Nephron progenitor cell (in vitro differentiated cells): ENCODE measurements around the gene LRRC7.

Experiments
- DNase-seq: peaks from one replicate; pipeline ENCODE4 v3.0.0; 2021
- H3K27ac Mint-ChIP-seq: 2 replicates; pipeline ENCODE4 v1.8.0; 2021; ENCODE audit warnings: mild to moderate bottlenecking, moderate library complexity, mixed read lengths
- H3K27me3 Mint-ChIP-seq: 2 replicates; pipeline ENCODE4 v1.8.0; 2021; ENCODE audit warnings: mild to moderate bottlenecking, low read depth, mixed read lengths; ENCODE audit not compliant: poor library complexity
- H3K36me3 Mint-ChIP-seq: 2 replicates; pipeline ENCODE4 v1.8.0; 2021; ENCODE audit warnings: low read depth, mixed read lengths
- H3K4me1 Mint-ChIP-seq: 2 replicates; pipeline ENCODE4 v1.8.0; 2021; ENCODE audit warnings: mixed read lengths
- H3K4me3 Mint-ChIP-seq: 2 replicates; pipeline ENCODE4 v1.8.0; 2021; ENCODE audit warnings: mild to moderate bottlenecking, moderate library complexity, mixed read lengths
- H3K9me3 Mint-ChIP-seq: 2 replicates; pipeline ENCODE4 v1.8.0; 2021; ENCODE audit warnings: mild to moderate bottlenecking, moderate library complexity, mixed read lengths
- TF ChIP-seq, protein P1 (sequence below): fragments of 200-600 bp; sonication (generic); IDR thresholded peaks from 2 replicates; pipeline ENCODE4 v1.5.0; 2021; ENCODE audit warnings: antibody characterized with exemption

Gene LRRC7

DNA sequence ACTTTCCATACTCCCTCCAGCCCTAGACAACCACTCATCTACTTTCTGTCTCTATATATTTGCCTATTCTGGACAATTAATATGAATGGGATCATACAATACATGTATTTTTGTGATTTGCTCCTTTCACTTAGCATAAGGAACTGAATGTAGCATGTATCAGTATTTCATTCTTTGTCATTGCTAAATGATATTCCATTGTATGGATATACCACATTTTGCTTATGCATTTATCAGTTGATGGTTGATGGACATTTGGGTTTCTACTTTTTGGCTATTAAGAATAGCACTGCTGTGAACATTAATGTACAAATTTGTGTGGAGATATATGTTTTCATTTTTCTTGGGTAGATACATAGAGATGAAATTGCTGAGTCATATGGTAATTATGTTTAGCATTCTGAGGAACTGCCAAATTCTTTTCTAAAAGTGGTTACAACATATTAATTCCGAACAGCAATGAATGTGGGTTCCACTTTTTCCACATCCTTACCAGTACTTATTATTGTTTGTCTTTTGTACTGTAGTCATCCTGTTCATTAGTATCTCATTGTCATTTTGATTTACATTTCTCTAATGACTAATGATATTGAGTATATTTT is 516.7 kb downstream of the LRRC7 start:
- H3K36me3 Mint-ChIP-seq: no peaks in the 10 kb centered on the region

GRCh38 chr1:70085521-70085920 is 517.8 kb downstream of the LRRC7 start:
- H3K4me3 Mint-ChIP-seq: no peak overlapping the region
- H3K27me3 Mint-ChIP-seq: no peaks in the 10 kb centered on the region
- H3K36me3 Mint-ChIP-seq: no peaks in the 10 kb centered on the region
- DNase-seq: no peak
- H3K27ac Mint-ChIP-seq: no peak overlapping the region
- H3K4me1 Mint-ChIP-seq: no peaks in the 10 kb centered on the region
- no peaks in the 10 kb centered on the region for H3K9me3 Mint-ChIP-seq
- TF ChIP-seq, protein P1, sequence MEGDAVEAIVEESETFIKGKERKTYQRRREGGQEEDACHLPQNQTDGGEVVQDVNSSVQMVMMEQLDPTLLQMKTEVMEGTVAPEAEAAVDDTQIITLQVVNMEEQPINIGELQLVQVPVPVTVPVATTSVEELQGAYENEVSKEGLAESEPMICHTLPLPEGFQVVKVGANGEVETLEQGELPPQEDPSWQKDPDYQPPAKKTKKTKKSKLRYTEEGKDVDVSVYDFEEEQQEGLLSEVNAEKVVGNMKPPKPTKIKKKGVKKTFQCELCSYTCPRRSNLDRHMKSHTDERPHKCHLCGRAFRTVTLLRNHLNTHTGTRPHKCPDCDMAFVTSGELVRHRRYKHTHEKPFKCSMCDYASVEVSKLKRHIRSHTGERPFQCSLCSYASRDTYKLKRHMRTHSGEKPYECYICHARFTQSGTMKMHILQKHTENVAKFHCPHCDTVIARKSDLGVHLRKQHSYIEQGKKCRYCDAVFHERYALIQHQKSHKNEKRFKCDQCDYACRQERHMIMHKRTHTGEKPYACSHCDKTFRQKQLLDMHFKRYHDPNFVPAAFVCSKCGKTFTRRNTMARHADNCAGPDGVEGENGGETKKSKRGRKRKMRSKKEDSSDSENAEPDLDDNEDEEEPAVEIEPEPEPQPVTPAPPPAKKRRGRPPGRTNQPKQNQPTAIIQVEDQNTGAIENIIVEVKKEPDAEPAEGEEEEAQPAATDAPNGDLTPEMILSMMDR: no peak

More for the DNA sequence above, 516.7 kb downstream of the LRRC7 start:
- H3K4me3 Mint-ChIP-seq: no peak overlapping the region
- no peaks in the 10 kb centered on the region for H3K27me3 Mint-ChIP-seq
- no peak overlapping the region for H3K27ac Mint-ChIP-seq
- no peaks in the 10 kb centered on the region for H3K9me3 Mint-ChIP-seq
- no peak for DNase-seq
- TF ChIP-seq, protein P1: no peak
- no peaks in the 10 kb centered on the region for H3K4me1 Mint-ChIP-seq

- DNase-seq: no peak
- no peaks in the 10 kb centered on the region for H3K27me3 Mint-ChIP-seq
- H3K27ac Mint-ChIP-seq: no peak overlapping the region
- H3K4me1 Mint-ChIP-seq: no peaks in the 10 kb centered on the region
- no peaks in the 10 kb centered on the region for H3K9me3 Mint-ChIP-seq
- TF ChIP-seq, protein P1: no peak
- H3K36me3 Mint-ChIP-seq: no peaks in the 10 kb centered on the region
- H3K4me3 Mint-ChIP-seq: no peak overlapping the region
Measured at GRCh38 chr1:70086897-70087296, 519.2 kb downstream of the LRRC7 start.

- Mint-ChIP-seq H3K4me1 (no peaks in the 10 kb centered on the region), H3K36me3 (no peaks in the 10 kb centered on the region), H3K9me3 (no peaks in the 10 kb centered on the region), H3K27me3 (no peaks in the 10 kb centered on the region), H3K27ac (no peak overlapping the region), H3K4me3 (no peak overlapping the region)
- TF ChIP-seq, protein P1: no peak
- DNase-seq: no peak
Measured at GRCh38 chr1:70090141-70090540, 522.4 kb downstream of the LRRC7 start.

- DNase-seq: no peak
- Mint-ChIP-seq H3K4me1 (no peaks in the 10 kb centered on the region), H3K27ac (no peak overlapping the region), H3K27me3 (no peaks in the 10 kb centered on the region), H3K36me3 (no peaks in the 10 kb centered on the region), H3K9me3 (no peaks in the 10 kb centered on the region), H3K4me3 (no peak overlapping the region)
- TF ChIP-seq, protein P1: no peak
Measured at GRCh38 chr1:70090875-70091274, 523.2 kb downstream of the LRRC7 start.

- no peaks in the 10 kb centered on the region for H3K27me3 Mint-ChIP-seq
- DNase-seq: no peak
- H3K36me3 Mint-ChIP-seq: no peaks in the 10 kb centered on the region
- no peak overlapping the region for H3K4me3 Mint-ChIP-seq
- H3K4me1 Mint-ChIP-seq: no peaks in the 10 kb centered on the region
- TF ChIP-seq, protein P1: no peak
- no peaks in the 10 kb centered on the region for H3K9me3 Mint-ChIP-seq
- no peak overlapping the region for H3K27ac Mint-ChIP-seq
Measured at GRCh38 chr1:70091811-70092210, 524.1 kb downstream of the LRRC7 start.
